Mesodermal cell (in vitro differentiated cells): Measurements from ENCODE around the gene STAB2.

Source experiments
- H3K27ac ChIP-seq: 2 replicates; pipeline ENCODE4 v1.7.0; 2013; ENCODE audit warnings: mild to moderate bottlenecking, low read depth, low read length, moderate library complexity; ENCODE audit not compliant: severe bottlenecking
- H3K36me3 ChIP-seq: 2 replicates; pipeline ENCODE4 v1.7.1; 2013; ENCODE audit warnings: mild to moderate bottlenecking, low read length, moderate library complexity; ENCODE audit not compliant: control insufficient read depth, insufficient read depth
- H3K4me1 ChIP-seq: one replicate; pipeline ENCODE4 v1.7.1; 2013; ENCODE audit warnings: mild to moderate bottlenecking, low read length; ENCODE audit not compliant: insufficient read depth, control insufficient read depth, poor library complexity, severe bottlenecking
- H3K4me3 ChIP-seq: 2 replicates; pipeline ENCODE4 v1.7.0; 2013; ENCODE audit warnings: low read length, control low read depth, mild to moderate bottlenecking; ENCODE audit not compliant: insufficient read depth, poor library complexity, severe bottlenecking; ENCODE audit errors: extremely low read depth
- H3K9me3 ChIP-seq: 2 replicates; pipeline ENCODE4 v1.7.1; 2013; ENCODE audit warnings: mild to moderate bottlenecking, low read length, moderate library complexity; ENCODE audit not compliant: control insufficient read depth
- WGBS, 2 experiments: methylation state at CpG; one replicate each; pipeline ENCODE4 v1.1.5; 2013; ENCODE audit warnings: missing lambda C conversion rate in 2 of 2; ENCODE audit not compliant: insufficient coverage in 2 of 2; 5-methylcytosine and 5-hydroxymethylcytosine counted together

Gene STAB2

GRCh38 chr12:103586132-103586531, 941 bp upstream of the STAB2 start:
- Histone ChIP-seq H3K4me1 (no peaks in the 10 kb centered on the region), H3K27ac (no peak overlapping the region), H3K36me3 (no peaks in the 10 kb centered on the region), H3K9me3 (no peaks in the 10 kb centered on the region), H3K4me3 (no peak overlapping the region)
- no CpG with 5 or more reads among the region's 1 CpG for WGBS, 2 experiments

GRCh38 chr12:103588680-103589079, 1.6 kb downstream of the STAB2 start:
- no peak overlapping the region for H3K27ac ChIP-seq
- no peak overlapping the region for H3K4me3 ChIP-seq
- H3K4me1 ChIP-seq = no peaks in the 10 kb centered on the region
- no peaks in the 10 kb centered on the region for H3K36me3 ChIP-seq
- H3K9me3 ChIP-seq = no peaks in the 10 kb centered on the region

- Histone ChIP-seq H3K27ac (no peak overlapping the region), H3K4me3 (no peak overlapping the region), H3K4me1 (no peaks in the 10 kb centered on the region), H3K9me3 (no peaks in the 10 kb centered on the region), H3K36me3 (no peaks in the 10 kb centered on the region)
- WGBS, 2 experiments = no CpG with 5 or more reads among the region's 1 CpG
Measured at GRCh38 chr12:103589517-103589916, 2.4 kb downstream of the STAB2 start.

DNA sequence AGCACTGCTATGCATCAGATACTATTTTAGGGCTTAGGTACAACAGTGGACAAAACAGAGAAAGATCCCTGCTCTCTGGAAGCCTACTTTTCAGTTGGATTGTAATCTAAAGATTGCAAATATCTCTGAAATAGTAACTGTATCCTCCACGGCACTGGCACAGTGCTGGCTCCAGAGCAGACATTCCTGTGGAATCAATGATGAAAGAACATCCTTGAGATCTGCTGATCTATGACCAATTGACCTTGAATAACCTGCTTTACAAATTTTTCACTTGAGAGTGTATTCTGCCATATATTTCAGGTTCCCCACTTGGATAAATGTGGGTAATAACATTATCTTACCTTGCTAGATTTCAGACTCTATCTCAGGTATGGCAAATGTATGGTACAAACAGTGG, 3.2 kb downstream of the STAB2 start:
- H3K4me1 ChIP-seq = no peaks in the 10 kb centered on the region
- H3K4me3 ChIP-seq = no peak overlapping the region
- 88 to 100% methylated on average over 1 of the region's 1 CpG for WGBS, 2 experiments
- H3K27ac ChIP-seq = no peak overlapping the region
- no peaks in the 10 kb centered on the region for H3K9me3 ChIP-seq
- no peaks in the 10 kb centered on the region for H3K36me3 ChIP-seq

GRCh38 chr12:103596981-103597380, 9.9 kb downstream of the STAB2 start:
- no peak overlapping the region for H3K4me3 ChIP-seq
- 70 to 86% methylated on average over 2 to 4 of the region's 4 CpGs for WGBS, 2 experiments
- no peaks in the 10 kb centered on the region for H3K9me3 ChIP-seq
- H3K4me1 ChIP-seq = no peaks in the 10 kb centered on the region
- no peaks in the 10 kb centered on the region for H3K36me3 ChIP-seq
- H3K27ac ChIP-seq = no peak overlapping the region

GRCh38 chr12:103599274-103599673, 12.2 kb downstream of the STAB2 start:
- no peaks in the 10 kb centered on the region for H3K36me3 ChIP-seq
- H3K9me3 ChIP-seq = no peaks in the 10 kb centered on the region
- no peak overlapping the region for H3K4me3 ChIP-seq
- no peak overlapping the region for H3K27ac ChIP-seq
- no peaks in the 10 kb centered on the region for H3K4me1 ChIP-seq

DNA sequence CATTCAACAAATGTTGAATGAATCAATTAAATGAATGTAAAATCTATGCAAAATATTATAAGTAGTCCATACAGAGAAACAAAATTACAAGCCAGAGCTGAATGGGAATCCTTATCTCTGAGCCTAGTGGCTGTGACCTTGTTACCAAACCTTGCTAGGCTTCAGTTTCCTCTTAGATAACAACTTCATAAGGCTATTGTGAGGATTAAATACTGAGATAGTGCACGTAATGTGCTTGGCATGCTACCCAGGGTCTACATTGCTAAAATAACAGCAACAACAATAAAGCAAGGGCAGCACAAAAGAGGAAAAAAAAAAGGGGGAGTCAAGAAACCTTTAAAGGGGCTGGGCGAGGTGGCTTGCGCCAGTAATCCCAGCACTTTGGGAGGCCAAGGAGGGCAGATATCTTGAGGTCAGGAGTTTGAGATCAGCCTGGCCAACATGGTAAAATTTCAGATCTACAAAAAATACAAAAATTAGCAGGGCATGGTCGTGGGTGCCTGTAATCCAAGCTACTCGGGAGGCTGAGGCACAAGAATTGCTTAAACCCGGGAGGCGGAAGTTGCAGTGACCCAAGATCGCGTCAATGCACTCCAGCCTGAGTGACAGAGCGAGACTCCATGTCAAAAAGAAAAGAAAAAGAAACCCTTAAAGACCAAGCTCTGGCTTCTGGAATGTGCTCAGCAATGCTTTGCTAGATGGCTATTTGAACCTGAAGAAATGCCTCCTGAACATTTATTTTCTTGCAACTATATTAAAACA, 14.1 kb downstream of the STAB2 start:
- H3K4me3 ChIP-seq = no peak overlapping the region

GRCh38 chr12:103620395-103620794, 33.3 kb downstream of the STAB2 start:
- Histone ChIP-seq H3K9me3 (no peaks in the 10 kb centered on the region), H3K4me1 (no peaks in the 10 kb centered on the region), H3K4me3 (no peak overlapping the region), H3K36me3 (no peaks in the 10 kb centered on the region), H3K27ac (no peak overlapping the region)
- 92 to 100% methylated on average over 1 to 3 of the region's 5 CpGs for WGBS, 2 experiments

More for the DNA sequence above, 14.1 kb downstream of the STAB2 start:
- no peaks in the 10 kb centered on the region for H3K36me3 ChIP-seq
- WGBS, 2 experiments = 88% methylated on average over 9 of the region's 10 CpGs
- no peaks in the 10 kb centered on the region for H3K9me3 ChIP-seq
- H3K4me1 ChIP-seq = no peaks in the 10 kb centered on the region
- H3K27ac ChIP-seq = no peak overlapping the region

GRCh38 chr12:103623716-103624115, 36.6 kb downstream of the STAB2 start:
- H3K9me3 ChIP-seq = no peaks in the 10 kb centered on the region
- no peak overlapping the region for H3K4me3 ChIP-seq
- no peak overlapping the region for H3K27ac ChIP-seq
- H3K4me1 ChIP-seq = no peaks in the 10 kb centered on the region
- 86 to 94% methylated on average over 5 of the region's 6 CpGs for WGBS, 2 experiments
- H3K36me3 ChIP-seq = no peaks in the 10 kb centered on the region

- Histone ChIP-seq H3K36me3 (no peaks in the 10 kb centered on the region), H3K4me3 (no peak overlapping the region), H3K4me1 (no peaks in the 10 kb centered on the region), H3K9me3 (no peaks in the 10 kb centered on the region), H3K27ac (no peak overlapping the region)
- 70 to 88% methylated on average over 3 to 4 of the region's 4 CpGs for WGBS, 2 experiments
Measured at GRCh38 chr12:103626498-103626897, 39.4 kb downstream of the STAB2 start.

- Histone ChIP-seq H3K4me3 (no peak overlapping the region), H3K36me3 (no peaks in the 10 kb centered on the region), H3K27ac (no peak overlapping the region), H3K9me3 (no peaks in the 10 kb centered on the region), H3K4me1 (no peaks in the 10 kb centered on the region)
- 95 to 100% methylated on average over 1 to 3 of the region's 3 CpGs for WGBS, 2 experiments
Measured at GRCh38 chr12:103627189-103627855, 40.2 kb downstream of the STAB2 start.
